GM10266 (cell line): ENCODE data around the gene IRAK1.

Experiments
- DNase-seq: peaks from one replicate; pipeline ENCODE4 v3.0.0; 2012; ENCODE audit errors: extremely low spot score
- CTCF ChIP-seq: IDR thresholded peaks from 2 replicates; pipeline ENCODE4 v1.5.1; 2012; ENCODE audit warnings: mild to moderate bottlenecking, low read depth; ENCODE audit not compliant: control insufficient read depth, insufficient read depth; ENCODE audit errors: missing control alignments

Gene IRAK1

DNA sequence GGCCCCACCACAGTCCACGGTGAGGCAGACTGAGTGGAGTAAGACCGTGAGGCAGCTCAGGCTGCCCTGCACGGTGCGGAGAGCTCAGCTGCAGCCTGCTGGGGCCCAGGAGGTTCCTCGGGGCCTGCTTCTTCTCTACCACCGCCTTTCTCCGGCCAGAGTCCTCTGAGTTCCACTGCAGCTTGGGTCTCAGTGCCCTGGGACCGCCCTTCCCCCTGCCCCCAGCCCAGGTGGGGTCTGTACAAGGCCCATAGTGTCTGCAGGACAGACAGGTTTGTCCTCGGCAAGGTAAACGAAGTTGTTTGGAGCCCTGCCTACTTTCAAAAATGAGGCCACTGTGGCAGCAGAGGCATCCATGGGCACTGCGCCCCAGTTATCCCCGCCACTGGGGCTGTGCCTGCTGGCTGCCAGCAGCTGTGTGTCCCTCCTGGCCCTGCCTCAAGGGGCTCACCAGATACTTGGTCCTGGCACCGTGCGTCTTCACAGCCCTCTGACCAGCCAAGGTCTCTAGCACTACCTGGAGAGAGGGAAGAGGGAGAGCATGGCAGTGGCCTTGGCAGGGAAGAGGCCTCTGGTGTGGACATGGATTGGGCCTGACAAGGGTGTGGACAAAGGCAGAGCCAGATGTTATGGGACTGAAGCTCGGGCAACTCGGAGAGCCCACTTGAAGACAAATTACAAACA, 4.0 kb downstream of the IRAK1 start:
- DNase-seq, result no peak
- TF ChIP-seq CTCF, result no peak

DNA sequence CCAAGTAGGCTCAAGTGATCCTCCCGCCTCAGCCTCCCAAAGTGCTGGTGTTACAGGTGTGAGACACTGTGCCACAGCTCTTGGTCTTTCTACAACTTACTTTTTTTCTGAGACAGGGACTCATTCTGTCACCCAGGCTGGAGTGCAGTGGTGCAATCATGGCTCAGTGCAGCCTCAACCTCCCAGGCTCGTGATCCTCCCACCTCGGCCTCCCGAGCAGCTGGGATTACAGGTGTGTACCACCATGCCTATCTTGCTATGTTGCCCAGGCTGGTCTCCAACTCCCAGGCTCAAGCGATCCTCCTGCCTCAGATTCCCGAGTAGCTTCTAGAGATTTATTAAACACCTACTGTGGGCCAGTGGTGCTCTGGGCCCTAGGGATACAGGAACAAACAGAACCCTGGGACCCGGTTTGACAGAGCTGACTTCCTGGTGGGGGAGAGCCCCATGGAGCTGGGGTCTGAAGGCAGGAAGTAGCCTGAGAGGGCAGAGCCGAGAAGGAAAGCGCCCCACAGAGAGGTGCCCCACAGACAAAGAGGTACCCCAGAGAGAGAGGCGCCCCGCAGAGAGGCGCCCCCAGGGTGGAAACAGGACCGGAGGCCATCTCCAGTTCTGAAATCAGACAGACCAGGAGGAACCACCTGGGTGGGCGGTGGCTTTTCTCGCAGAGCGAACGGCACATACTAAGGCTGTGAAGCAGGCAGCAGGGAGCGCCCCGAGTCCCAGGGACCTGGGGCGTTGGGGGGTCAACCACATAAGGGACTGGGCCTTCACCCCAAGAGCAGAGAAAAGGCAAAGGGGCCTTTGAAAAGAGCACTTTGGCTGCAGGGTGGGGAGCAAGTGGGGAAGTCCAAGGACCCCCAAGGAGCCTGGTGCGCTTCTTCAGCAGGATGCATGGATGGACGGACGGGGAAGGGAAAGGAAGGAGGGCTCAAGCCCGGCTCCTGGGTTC, 5.0 kb downstream of the IRAK1 start:
- no peak for TF ChIP-seq CTCF
- no peak for DNase-seq

GRCh38 chrX:154013614-154014360, 5.9 kb downstream of the IRAK1 start:
- DNase-seq, result peak; percentile 59
- TF ChIP-seq CTCF, result peak; percentile 71

- DNase-seq, result no peak
- no peak for TF ChIP-seq CTCF
Measured at GRCh38 chrX:154013001-154013421, 6.7 kb downstream of the IRAK1 start.

DNA sequence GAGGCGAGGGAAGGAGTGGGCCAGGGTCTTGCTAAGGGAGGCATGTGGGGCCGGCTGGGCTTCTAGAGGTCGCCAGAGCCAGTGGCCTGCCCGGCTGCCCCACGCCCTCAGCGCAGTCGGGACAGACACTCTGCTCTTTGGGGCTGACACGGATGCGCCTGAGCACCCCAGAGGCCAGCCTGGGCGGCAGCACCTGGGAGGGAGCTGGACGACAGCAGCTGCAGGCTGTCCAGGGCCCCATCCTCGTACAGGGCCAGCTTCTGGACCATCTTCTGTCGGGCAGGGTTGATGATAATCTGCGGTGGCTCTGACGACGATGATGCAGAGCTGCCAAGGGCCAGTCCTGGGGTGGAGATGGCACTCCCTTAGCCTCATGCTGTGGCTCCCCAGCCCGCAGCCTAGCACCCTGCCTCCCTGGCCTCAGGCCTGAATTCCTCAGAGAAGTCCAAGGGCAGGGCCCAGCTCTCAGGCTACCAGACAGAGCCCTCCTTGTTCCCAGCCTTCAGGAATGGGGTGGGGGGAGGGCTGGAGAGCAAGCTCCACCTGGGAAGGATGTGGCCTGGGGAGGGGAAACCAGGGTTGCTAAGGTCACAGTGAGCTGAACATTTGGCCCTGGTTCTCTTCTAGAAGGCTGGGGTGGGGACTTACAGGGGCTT, 7.2 kb downstream of the IRAK1 start:
- DNase-seq, result no peak
- no peak for TF ChIP-seq CTCF

GRCh38 chrX:154011376-154012335, 8.0 kb downstream of the IRAK1 start:
- no peak for TF ChIP-seq CTCF
- DNase-seq, result no peak
